ENCODE results near the gene NPHP4.

GRCh38 chr1:6039031-6039430 lies 46.8 kb upstream of the NPHP4 start:
- TF ChIP-seq HNF4G (IDR thresholded peaks at IDR 0.05) (no peak), EGR1 (IDR thresholded peaks at IDR 0.05; ENCODE audit: low read depth in 2 of 2) (no peak), FOXA2 (IDR thresholded peaks at IDR 0.05) (no peak), CTCF (IDR thresholded peaks at IDR 0.05; ENCODE audit: low read depth, low read length, missing input control) (no peak)

All from liver (tissue), 3 donors.